T47D (cell line): Measurements from ENCODE around the gene CXCR1.
"Not testable (repeated sequence)": the region's sequence is repeated elsewhere in the genome, so short reads cannot be mapped to it uniquely, and the experiment has no call there.

Experiments
- DNase-seq, 2 experiments: peaks; one replicate each; pipeline versions ENCODE4 v3.0.0 to v3.0.0-alpha.2; 2011 to 2012; ENCODE audit warnings: low read depth in 1 of 2, low spot score in 1 of 2
- JUND ChIP-seq: IDR thresholded peaks from 2 replicates; pipeline ENCODE4 v1.6.1; 2012; ENCODE audit warnings: low read depth
- in situ Hi-C: cut with HindIII; loops from 2 replicates; pipeline ENCODE4 v1.10.0; 2016; ENCODE audit warnings: low sequenced_read_pairs, low pct_unique_long_range_greater_than_20kb

Gene CXCR1

DNA sequence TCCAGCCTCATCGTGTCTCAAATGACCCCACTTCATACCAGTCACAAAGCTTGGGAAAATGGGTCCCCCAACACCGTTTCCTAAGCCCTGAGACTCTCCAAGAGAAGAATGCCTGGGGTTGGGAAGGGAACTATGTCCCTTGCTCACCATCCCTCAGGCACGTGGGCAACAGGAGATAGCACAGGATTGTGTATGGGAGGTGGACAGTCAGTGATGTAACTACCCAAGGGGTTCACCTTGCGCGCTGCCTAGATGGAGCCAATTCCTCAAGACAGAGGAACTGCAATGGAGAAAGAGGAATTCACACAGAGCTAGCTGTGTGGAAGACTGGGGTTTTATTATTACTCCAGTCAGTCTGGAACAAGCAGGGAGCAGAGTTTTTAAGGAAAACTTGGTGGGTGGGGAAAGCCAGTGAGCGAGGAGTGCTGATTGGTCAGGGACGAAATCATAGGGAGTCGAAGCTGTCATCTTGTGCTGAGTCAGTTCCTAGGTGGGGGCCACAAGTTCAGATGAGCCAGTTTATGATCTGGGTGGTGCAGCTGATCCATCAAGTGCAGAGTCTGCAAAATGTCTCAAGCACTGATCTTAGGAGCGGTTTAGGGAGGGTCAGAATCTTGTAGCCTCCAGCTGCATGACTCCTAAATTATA is 13.8 kb upstream of the CXCR1 start:
- in situ Hi-C loops = no loop called here
- TF ChIP-seq JUND = no peak
- DNase-seq = no peak

DNA sequence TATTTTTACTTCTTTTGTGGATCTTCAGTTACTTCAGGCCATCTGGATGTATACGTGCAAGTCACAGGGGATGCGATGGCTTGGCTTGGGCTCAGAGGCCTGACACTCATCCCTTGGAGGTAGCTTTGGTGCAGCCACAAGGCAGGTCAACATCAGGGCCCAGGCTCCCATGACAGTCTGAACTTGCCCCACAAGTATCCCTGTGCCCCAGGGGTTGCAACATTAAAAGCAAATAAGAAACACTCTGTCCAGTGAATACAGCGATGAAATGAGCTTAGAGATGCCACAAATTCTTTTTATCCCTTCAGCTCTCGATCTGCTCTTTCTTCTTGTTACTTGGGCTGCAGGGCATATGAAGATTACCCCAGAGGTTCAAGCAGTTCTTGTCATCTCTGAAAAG is 13.0 kb upstream of the CXCR1 start:
- in situ Hi-C loops = no loop called here
- TF ChIP-seq JUND = no peak
- peak in 1 of 2 experiments; percentile 57 for DNase-seq

DNA sequence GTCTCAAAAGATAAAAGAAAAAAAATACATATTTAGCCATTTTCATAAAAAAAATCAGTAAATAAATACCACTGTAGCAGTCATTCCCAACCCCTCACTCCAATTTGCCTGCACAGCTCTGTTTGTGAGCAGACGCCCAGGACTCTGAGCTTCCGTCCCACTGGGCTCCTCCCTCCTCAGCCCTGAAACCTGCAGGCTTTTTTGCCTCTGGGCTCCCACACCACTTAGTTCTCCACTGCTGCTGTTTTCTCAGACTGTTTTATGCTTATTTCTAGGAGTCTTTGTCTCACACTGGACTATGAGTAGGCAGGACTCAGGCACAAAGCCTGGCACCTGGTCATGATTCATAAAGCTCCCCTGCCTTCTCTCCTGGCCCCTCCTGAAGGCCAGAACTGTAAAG is 6.1 kb upstream of the CXCR1 start:
- no peak for DNase-seq
- in situ Hi-C loops = no loop called here
- TF ChIP-seq JUND = no peak

DNA sequence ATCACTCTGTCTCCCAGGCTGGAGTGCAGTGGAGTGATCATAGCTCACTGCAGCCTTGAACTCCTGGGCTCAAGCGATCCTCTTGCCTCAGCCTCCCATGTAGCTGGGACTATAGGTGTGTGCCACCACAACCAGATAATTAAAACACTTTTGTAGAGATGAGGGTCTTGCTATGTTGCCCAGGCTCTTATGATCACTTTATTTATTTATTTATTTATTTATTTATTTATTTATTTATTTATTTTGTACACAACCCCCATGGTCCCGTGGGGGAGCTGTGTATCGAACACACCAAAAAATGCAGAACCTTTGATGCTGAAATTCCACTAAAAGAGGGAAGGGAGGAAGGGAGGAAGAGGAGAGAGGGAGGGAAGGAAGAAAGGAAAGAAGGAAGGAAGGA is 5.0 kb upstream of the CXCR1 start:
- in situ Hi-C loops, DNase-seq: not testable (repeated sequence)

DNA sequence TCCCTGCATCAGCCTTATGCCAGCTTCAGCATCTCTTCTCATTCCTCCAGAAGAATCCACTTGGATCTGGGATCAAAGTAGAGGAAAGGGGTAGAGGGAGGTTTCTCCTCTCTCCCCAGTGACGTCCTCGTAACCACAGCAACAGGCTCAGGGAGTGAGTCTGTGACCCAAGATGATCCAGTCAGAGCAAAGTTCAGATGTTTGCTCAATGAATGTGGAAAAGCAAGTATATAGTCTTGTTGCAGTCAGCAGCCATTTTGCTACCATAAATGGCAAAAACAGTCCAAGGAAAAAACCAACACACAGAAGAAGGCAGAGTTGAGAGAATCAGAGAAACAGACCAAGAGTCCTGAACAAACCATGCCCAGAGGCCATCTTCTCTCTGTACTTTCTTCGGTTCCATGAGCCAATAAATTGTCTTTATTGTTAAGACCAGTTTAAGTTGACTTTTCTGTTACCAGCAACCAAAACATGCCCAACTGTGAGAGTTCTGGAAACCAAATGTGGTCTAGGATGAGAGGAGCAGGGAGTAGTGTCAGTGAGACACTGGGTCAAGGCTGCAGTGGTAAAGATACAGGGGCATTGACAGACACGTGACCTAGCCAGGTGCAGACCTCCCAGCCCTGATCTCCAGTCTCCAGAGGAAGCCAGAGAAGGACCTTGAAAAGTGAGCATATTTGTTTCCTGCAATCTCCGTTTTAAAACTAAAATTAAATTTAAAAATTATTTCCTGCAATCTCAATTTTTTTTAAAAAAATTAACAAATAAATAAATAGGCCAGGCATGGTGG is 3.2 kb upstream of the CXCR1 start:
- no peak for DNase-seq
- no peak for TF ChIP-seq JUND
- in situ Hi-C loops = no loop called here

DNA sequence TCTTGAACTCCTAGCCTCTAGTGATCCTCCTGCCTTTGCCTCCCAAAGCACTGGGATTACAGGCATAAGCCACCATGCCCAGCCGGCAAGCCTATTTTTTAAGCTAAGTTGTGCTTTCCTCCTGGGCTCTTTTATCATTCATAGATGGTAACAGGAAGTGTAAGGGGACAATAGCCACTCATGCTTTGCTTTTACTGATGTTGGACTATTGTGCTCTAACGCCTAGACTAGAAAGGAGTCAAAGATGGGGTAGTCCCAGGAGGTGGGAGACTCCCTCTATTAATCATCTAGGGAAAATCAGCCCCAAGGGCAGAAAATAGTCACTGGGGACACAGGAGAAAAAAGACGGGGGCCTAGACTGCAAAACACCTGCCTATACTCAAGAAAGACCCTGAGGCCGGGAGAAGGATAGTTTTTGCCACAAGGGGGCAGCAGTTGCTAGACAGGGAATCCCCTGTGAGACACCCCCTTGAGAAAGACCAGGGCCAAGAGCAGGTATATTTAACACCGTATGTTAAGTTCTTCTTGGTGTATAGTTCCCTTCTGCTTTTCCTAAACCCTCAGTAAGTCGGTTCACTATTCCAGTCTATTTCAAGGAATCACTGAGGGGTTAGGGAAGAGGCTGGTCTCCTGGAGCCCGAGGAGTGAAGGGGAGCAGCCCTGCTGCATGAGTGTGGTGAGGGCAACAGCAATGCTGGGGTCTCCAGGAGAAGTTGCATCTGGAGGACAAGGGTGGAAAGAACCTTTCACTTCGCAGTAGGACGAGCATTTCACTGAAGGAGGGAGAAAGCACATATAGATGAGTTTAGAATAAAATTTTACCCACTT is 2.1 kb upstream of the CXCR1 start:
- no peak for TF ChIP-seq JUND
- in situ Hi-C loops = no loop called here
- DNase-seq = peak in 1 of 2 experiments; percentile 52

DNA sequence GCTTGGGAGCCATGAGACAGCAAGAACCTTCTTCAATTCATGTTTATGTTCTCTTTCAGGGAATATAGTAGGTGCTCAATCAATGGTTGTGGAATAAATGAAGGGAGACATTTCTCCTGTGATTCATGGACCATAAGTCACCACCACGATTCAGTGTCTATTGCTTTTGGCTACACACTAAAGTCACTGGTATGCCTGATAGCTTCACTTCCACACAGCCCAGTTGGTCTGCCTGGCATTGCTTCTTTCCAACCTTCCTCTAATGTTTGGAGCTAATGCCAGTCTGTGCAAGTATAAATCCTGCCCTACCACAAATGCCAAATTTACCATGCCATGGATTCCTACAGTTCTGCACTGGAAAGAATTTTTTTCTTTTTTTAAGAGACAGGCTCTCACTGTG is 1.3 kb upstream of the CXCR1 start:
- no peak for TF ChIP-seq JUND
- in situ Hi-C loops = no loop called here
- DNase-seq = no peak

DNA sequence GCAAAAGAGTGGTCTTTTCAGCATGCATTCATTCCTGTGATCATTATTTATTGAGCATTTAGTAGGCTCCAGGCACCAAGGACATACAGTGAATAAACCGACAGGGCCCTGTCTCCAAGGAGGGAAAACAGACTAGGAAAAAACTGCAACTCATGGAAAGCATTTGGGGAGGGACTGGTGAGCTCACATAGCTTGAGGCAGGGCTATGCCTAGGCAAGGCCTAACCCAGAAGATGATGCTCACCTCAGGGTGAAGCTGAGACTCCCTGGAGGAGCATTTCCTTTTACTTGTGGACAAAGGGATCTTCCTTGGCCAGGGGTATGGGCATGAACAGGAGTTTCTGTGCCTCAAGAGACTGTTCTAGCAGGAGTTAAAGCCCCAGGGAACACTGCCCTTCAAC is 3.9 kb downstream of the CXCR1 start:
- no peak for DNase-seq
- in situ Hi-C loops = no loop called here
- no peak for TF ChIP-seq JUND

DNA sequence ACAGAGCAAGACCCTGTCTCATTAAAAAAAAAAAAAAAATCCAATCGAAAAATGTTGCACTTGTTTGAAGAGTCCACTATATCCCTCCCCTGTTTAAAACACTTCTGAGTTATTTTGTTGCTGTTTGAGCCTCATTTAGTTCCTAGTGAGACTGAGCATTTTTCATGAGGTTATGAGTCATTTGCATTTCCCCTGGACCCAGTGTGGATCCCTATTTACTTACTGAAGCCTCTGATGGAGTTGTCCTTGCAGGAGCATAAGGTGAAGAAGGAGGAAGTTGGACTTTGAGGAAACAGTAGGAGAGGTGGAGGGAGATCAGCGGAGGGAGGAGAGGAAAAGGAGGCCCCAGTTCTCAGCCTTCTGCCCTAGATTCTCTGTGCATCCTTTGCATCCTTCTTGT is 5.1 kb downstream of the CXCR1 start:
- in situ Hi-C loops = no loop called here
- TF ChIP-seq JUND = no peak
- DNase-seq = no peak

DNA sequence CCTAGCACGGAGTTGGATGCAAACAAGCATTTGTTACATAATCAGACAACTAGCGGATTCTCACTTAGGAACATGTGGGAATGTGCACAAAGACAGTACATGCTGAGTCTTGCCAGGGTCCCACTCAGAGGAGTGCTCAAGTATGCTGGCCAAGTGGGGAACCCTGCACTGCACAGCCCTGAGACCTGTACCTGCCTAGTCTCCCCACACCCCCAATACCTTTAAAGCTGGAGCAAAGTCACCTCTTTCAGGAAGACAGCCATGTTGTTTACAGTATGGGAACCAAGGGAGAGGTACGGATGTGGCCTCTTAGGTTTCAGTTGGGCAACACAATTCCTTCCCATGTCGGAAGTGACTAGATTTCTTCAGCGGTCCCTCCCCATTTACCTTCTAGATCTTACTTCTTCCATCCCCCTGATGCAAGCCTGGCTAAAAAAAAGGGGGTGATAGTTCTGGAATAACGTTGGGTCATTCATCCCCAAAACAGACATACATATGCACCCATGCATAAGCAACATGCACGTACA is 10.7 kb downstream of the CXCR1 start:
- no peak for DNase-seq
- TF ChIP-seq JUND = no peak
- in situ Hi-C loops = no loop called here

DNA sequence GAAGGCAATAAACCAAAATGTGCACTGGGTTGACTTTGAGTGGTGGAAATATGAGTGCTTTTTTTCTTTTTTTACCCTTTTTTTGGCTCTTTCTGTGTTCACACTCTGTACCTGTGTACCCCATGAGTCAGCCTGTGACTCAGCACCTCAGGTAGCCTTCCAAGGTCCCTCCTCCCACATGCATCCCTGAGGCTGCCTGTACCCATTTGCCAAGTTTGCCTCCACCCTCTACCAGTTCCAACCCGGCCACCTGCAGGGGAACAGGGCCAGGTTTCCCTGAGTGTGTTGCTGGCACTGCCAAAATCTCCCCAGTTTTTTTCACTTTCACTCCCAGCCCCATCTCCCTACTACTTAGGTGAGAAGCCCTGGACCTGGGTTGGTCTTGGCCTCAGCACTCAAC is 14.0 kb downstream of the CXCR1 start:
- DNase-seq = no peak
- in situ Hi-C loops = no loop called here
- TF ChIP-seq JUND = no peak

DNA sequence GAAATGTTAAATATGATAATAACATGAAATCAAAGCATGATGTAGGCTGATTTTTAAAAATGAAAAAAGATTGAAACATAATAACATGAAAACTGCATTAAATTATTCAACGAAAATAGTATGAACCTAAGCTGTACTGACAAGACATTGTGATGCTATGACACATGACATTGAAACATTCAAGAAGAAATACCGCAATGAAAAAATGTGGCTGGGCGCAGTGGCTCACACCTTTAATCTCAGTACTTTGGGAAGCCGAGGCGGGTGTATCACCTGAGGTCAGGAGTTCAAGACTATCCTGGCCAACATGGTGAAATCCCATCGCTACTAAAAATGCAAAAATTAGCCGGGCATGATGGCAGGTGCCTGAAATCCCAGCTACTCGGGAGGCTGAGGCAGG is 14.6 kb downstream of the CXCR1 start:
- DNase-seq = no peak
- no peak for TF ChIP-seq JUND
- in situ Hi-C loops = no loop called here
